Hematopoietic multipotent progenitor cell treated with erythropoietin and hydrocortisone succinate and interleukin-3 and kit ligand, for 17 days (in vitro differentiated cells): Measurements from ENCODE around the gene SEC11A.
A peak's percentile ranks its signal among the peaks of the same experiment; 100 is the strongest.
"Not testable (repeated sequence)": the region's sequence is repeated elsewhere in the genome, so short reads cannot be mapped to it uniquely, and the experiment has no call there.

Source experiments
- DNase-seq: peaks from one replicate; pipeline ENCODE4 v3.0.0-alpha.2; 2015; ENCODE audit warnings: low spot score

SEC11A gene

DNA sequence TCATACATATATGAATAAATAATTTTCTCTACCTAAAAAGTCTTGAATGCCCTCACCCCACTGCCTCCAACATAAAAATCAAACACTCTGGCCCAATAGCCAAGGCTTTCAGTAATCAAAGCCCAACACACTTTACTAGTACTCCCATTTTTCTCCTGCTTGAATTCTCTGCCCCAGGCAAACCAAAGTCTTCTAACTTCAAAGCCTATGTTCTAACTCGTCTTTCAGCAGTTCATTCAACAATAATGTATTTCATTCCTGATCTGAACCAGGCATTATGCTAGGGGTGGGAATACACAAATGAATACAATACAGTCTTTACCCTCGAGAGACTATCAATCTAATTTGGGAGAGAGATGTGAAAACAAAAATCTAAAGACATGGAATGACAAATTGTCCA, 21.1 kb upstream of the SEC11A start:
- DNase-seq: no peak

DNA sequence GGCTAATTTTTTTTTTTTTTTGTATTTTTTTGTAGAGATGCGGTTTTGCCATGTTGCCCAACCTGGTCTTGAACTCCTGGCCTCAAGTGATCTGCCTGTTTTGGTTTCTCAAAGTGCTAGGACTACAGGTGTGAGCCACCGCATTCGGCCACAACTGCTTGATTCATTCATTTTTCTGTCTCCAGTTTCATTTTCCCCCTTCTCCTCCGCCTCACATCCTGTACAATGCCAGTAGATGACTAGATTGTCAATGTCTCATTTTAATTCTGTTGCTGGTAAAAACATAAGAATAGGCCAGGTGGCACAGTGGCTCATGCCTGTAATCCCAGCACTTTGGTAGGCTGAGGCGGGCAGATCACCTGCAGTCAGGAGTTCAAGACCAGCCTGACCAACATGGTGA, 20.4 kb upstream of the SEC11A start:
- no peak for DNase-seq

DNA sequence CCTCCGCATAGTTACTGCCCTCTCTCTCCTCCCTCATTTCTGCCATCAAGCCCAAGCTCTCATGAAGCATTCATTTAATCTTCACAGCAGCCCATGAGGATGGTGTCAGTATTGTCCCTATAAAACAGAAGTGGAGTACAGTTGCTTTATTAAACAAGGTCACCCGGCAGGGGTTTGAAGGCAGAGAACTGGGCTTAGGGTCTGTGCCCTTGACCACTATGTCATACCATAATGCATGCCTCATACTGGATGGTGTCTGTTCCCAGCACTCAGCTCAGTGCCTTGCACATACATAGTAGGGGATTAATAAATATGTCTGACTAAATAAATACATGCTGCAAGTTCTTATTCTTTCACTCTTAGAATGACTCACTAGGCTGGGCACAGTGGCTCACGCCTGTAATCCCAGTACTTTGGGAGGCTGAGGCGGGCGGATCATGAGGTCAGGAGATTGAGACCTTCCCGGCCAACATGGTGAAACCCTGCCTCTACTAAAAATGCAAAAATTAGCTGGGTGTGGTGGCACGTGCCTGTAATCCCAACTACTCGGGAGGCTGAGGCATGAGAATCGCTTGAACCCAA, 19.6 kb upstream of the SEC11A start:
- DNase-seq: not testable (repeated sequence)

GRCh38 chr15:84734794-84735479, 19.0 kb upstream of the SEC11A start:
- DNase-seq: no peak

DNA sequence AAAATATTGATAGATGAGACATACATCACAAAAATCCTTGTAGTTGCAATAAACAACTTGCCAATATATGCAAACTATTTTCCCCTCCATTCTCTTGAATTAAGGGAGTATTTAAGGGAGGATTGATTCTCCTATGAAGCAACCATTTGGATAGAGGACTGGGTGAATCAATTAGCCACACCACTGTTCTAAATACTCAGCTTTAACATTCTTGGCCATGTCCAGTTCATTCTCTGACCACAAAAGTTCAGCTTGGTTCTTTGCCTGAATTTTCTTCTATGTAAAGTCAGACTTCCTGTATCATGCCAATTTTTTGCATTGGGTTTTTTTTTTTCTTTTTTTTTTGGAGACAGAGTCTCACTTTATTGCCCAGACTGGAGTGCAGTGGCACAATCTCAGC, 15.8 kb upstream of the SEC11A start:
- DNase-seq: no peak

DNA sequence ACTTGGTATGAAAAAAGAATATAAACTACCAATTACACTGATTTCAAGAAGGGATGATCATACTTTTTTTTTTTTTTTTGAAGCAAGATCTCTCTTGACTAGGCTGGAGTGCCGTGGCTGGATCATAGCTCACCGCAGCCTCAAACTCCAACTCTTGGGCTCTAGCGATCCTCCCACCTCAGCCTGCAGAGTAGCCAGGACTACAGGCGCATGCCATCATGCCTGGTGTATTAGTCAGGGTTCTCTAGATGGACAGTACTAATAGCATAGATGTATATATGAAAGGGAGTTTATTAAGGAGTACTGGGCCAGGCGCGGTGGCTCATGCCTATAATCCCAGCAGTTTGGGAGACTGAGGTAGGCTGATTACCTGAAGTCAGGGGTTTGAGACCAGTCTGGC, 11.5 kb upstream of the SEC11A start:
- no peak for DNase-seq

DNA sequence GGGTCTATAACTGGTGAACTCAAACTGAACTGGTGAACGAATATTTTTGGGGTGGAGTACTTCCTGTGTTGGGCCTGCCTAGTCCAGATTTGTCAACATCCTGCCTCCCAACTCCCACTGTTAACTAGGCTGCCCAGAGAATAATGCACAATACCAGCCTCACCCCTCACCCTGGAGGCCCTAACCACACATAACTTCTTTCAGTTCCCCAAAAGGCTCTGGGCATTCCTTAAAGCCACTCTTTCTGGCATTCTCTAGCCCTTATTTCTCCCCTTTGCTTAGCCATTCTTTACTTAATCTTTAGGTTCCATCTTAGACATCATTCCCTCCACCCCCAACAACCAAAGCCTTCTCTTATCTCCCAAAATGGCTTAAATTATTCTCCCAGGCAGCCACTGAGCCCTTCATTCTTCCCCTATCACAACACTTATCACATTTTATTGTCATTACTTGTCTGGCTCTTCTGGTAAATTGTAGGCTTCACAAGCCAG, 9.1 kb upstream of the SEC11A start:
- DNase-seq: no peak

DNA sequence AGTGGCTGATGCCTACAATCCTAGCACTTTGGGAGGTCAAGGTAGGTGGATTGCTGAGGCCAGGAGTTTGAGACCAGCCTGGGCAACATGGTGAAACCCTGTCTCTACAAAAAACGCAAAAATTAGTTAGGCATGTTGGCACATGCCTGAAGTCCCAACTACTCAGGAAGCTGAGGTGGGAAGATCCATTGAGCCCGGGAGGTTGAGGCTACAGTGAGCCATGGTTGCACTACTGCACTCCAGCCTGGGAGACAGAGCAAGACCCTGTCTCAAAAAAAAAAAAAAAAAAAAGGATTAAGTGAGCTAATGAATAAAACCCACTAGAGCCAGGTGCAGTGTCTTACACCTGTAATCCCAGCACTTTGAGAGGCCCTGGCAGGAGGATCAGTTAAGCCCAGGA, 6.7 kb upstream of the SEC11A start:
- no peak for DNase-seq

- no peak for DNase-seq
These were observed 5.4 kb upstream of the SEC11A start for GRCh38 chr15:84721371-84721770.

DNA sequence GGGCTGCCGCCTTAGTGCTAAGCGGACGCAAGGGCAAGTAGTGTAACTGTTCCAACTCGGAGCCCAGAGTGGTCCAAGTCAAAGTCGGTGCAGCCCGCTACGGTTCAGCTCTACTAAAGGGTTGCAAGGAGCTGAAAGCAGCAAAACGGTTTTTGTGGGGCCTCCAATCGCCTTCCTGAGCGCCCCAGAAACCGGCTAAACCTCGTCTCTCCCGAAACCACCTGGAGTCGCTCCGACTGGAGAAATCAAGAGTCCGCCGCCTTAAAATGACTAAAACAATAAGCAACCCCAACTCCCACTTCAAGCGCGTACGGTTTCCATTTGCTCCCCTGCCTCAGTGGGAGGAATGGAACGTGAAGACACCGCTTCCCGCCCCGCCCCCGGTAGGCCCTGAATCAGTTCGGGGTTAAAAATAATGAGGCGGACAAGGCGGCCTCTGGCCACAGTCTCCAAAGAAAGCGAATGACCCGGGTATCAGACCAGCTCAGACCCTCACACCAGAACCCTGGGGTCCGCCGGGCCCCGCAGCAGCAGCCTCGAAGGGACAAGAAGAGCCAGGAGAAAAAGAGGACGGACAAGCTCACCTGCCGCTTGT, 401 bp downstream of the SEC11A start:
- peak; percentile 22 for DNase-seq

- DNase-seq: no peak
These were observed 1.1 kb downstream of the SEC11A start for GRCh38 chr15:84714821-84715220.

- no peak for DNase-seq
These were observed 1.6 kb downstream of the SEC11A start for GRCh38 chr15:84714372-84714771.

GRCh38 chr15:84703808-84704207, 12.1 kb downstream of the SEC11A start:
- no peak for DNase-seq

- DNase-seq: no peak
These were observed 12.9 kb downstream of the SEC11A start for GRCh38 chr15:84702961-84703482.

GRCh38 chr15:84699538-84700191, 16.3 kb downstream of the SEC11A start:
- no peak for DNase-seq

- DNase-seq: no peak
These were observed 18.5 kb downstream of the SEC11A start for GRCh38 chr15:84697236-84697990.

DNA sequence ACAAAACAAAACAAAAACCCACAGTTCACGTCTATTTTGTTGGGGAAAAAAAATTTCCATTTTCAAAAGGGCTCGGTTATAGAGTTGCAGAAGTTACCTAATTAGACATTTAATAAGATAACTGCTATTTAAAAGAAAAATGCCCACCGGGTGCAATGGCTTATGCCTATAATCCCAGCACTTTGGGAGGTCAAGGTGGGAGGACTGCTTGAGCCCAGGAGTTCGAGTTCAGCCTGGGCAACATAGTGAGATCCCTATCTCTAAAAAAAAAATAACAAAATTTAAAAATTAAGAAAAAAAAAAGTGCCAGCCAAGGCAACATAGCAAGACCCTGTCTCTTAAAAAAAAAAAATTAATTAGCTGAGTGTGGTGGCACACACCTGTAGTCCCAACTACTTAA, 19.2 kb downstream of the SEC11A start:
- no peak for DNase-seq

DNA sequence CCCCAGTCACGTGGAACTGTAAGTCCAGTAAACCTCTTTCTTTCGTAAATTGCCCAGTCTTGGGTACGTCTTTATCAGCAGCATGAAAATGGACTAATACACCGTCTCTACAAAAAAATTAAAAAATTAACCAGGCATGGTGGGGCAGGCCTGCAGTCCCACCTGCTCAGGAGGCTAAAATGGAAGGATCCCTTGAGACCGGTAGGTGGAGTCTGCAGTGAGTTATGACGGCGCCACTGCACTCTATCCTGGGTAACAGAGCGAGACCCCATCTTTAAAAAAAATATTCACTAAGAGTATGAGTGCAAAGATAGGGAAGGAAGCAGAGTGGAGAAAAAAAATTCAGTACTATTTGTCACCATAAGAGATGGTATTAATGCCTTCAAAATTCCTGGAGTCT, 25.6 kb downstream of the SEC11A start:
- no peak for DNase-seq

DNA sequence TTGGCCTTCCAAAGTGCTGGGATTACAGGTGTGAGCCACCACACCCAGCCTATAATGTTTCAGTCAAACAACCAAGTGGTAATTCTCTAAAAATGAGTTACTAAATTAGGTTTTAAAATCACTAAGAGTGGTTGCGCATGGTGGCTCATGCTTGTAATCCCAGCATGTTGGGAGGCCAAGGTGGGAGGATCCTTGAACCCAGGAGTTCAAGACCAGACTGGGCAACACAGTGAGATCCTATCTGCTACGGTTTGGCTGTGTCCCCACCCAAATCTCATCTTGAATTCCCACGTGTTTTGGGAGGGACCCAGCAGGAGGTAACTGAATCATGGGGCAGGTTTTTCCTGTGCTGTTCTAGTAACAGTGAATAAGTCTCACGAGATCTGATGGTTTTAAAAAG, 26.1 kb downstream of the SEC11A start:
- DNase-seq: no peak

DNA sequence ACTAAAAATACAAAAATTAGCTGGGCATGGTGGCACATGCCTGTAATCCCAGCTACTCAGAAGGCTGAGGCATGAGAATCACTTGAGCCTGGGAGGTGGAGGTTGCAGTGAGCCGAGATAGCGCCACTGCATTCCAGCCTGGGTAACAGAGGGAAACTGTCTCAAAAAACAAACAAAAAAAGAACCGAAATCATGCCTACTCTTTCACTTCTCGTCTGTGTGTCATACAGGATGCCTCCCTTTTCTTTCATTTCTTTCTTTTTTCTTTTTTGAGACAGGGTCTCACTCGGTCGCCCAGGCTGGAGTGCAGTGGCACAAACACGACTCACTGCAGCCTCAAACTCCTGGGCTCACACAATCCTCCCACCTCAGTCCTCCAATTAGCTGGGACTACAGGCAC, 29.5 kb downstream of the SEC11A start:
- DNase-seq: not testable (repeated sequence)

DNA sequence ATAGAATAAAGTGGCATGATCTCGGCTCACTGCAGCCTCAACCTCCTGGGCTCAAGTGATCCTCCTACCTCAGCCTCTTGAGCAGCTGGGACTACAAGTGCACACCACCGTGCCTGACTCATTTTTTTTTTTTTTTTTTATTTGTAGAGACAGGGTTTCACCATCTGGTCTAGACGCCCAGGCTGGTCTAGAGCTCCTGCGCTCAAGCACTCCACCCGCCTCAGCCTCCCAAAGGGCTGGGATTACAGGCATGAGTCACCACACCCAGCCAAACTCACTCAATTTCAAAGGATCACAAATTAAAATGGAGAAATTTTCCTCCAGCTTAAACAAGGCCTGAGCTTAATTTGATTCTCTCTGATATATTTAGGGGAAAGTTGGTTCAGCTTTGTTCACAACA, 30.6 kb downstream of the SEC11A start:
- DNase-seq: no peak

DNA sequence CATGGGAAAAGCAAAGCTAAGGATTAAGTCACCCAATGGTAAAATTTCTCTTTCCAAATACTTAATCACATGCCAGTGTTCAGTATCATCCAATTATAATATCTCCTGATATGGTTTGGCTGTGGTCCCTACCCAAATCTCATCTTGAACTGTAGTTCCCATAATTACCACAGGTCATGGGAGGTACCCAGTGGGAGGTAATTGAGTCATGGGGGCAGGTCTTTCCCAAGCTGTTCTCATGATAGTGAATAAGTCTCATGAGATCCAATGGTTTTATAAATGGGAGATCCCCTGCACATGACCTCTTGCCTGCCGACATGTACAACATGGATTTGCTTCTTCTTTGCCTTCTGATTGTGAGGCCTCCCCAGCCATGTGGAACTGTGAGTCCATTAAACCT, 31.8 kb downstream of the SEC11A start:
- no peak for DNase-seq
